ENCODE data around the gene KRTAP20-3. TPM values are rescaled to one million over a fixed set of nuclear protein-coding genes. Genes with fewer than 3 reads are reported as not detected.

KRTAP20-3 gene
- total and polyA plus RNA-seq, 11 donors: not detected

GRCh38 chr21:30689822-30690221 lies 47.2 kb downstream of the KRTAP20-3 start:
- H3K4me1 ChIP-seq: no peaks in the 10 kb centered on the region
- no peak overlapping the region for H3K27ac ChIP-seq
- no peak for TF ChIP-seq POLR2A (IDR thresholded peaks at IDR 0.05)
- no peak for TF ChIP-seq CTCF (IDR thresholded peaks at IDR 0.05)
- H3K36me3 ChIP-seq: no peaks in the 10 kb centered on the region
- 53 to 68% (median 61%) methylated on average over 7 of the region's 7 CpGs for WGBS, 4 donors
- DNase-seq: no peak
- no peaks in the 10 kb centered on the region for H3K27me3 ChIP-seq
- intact Hi-C loops (cut with DNase I): loop anchor here in 1 of 10 donors (5.0 kb wide), 1 partner anchor 138 kb away; no protein-coding TSS in a partner anchor
- no peak for ATAC-seq
- no peak overlapping the region for H3K4me3 ChIP-seq
- peaks cover 0 to 13% (median 2%) of the 10 kb centered on the region in 12 donors for H3K9me3 ChIP-seq

Other genes starting within 250 kb of the KRTAP20-3 start
- not detected for gene KRTAP13-1, start 246.8 kb upstream of the KRTAP20-3 start, total RNA-seq
- not detected for gene KRTAP13-1, start 246.8 kb upstream of the KRTAP20-3 start, polyA plus RNA-seq
- gene KRTAP13-3, start 216.9 kb upstream of the KRTAP20-3 start, total RNA-seq: not detected
- not detected for gene KRTAP13-3, start 216.9 kb upstream of the KRTAP20-3 start, polyA plus RNA-seq
- not detected for gene KRTAP13-4, start 212.6 kb upstream of the KRTAP20-3 start, total RNA-seq
- not detected for gene KRTAP13-4, start 212.6 kb upstream of the KRTAP20-3 start, polyA plus RNA-seq
- not detected for gene KRTAP15-1, start 202.6 kb upstream of the KRTAP20-3 start, total RNA-seq
- gene KRTAP15-1, start 202.6 kb upstream of the KRTAP20-3 start, polyA plus RNA-seq: not detected
- gene KRTAP19-1, start 162.5 kb upstream of the KRTAP20-3 start, total RNA-seq: not detected
- gene KRTAP19-1, start 162.5 kb upstream of the KRTAP20-3 start, polyA plus RNA-seq: not detected
- gene KRTAP19-2, start 155.4 kb upstream of the KRTAP20-3 start, total RNA-seq: not detected
- gene KRTAP19-2, start 155.4 kb upstream of the KRTAP20-3 start, polyA plus RNA-seq: not detected
- not detected for gene KRTAP19-3, start 150.9 kb upstream of the KRTAP20-3 start, total RNA-seq
- not detected for gene KRTAP19-3, start 150.9 kb upstream of the KRTAP20-3 start, polyA plus RNA-seq
- not detected for gene KRTAP19-4, start 145.7 kb upstream of the KRTAP20-3 start, total RNA-seq
- not detected for gene KRTAP19-4, start 145.7 kb upstream of the KRTAP20-3 start, polyA plus RNA-seq
- not detected for gene KRTAP19-5, start 140.7 kb upstream of the KRTAP20-3 start, total RNA-seq
- gene KRTAP19-5, start 140.7 kb upstream of the KRTAP20-3 start, polyA plus RNA-seq: not detected
- not detected for gene KRTAP19-6, start 101.0 kb upstream of the KRTAP20-3 start, total RNA-seq
- gene KRTAP19-6, start 101.0 kb upstream of the KRTAP20-3 start, polyA plus RNA-seq: not detected
- not detected for gene KRTAP19-7, start 81.5 kb upstream of the KRTAP20-3 start, total RNA-seq
- not detected for gene KRTAP19-7, start 81.5 kb upstream of the KRTAP20-3 start, polyA plus RNA-seq
- not detected for gene KRTAP22-2, start 52.5 kb upstream of the KRTAP20-3 start, total RNA-seq
- gene KRTAP22-2, start 52.5 kb upstream of the KRTAP20-3 start, polyA plus RNA-seq: not detected
- gene KRTAP6-3, start 50.4 kb upstream of the KRTAP20-3 start, total RNA-seq: not detected
- gene KRTAP6-3, start 50.4 kb upstream of the KRTAP20-3 start, polyA plus RNA-seq: not detected
- not detected for gene KRTAP6-2, start 44.0 kb upstream of the KRTAP20-3 start, total RNA-seq
- not detected for gene KRTAP6-2, start 44.0 kb upstream of the KRTAP20-3 start, polyA plus RNA-seq
- gene KRTAP22-1, start 41.8 kb upstream of the KRTAP20-3 start, total RNA-seq: not detected
- not detected for gene KRTAP22-1, start 41.8 kb upstream of the KRTAP20-3 start, polyA plus RNA-seq
- not detected for gene KRTAP6-1, start 28.9 kb upstream of the KRTAP20-3 start, total RNA-seq
- gene KRTAP6-1, start 28.9 kb upstream of the KRTAP20-3 start, polyA plus RNA-seq: not detected
- gene KRTAP20-1, start 26.4 kb upstream of the KRTAP20-3 start, total RNA-seq: not detected
- not detected for gene KRTAP20-1, start 26.4 kb upstream of the KRTAP20-3 start, polyA plus RNA-seq
- gene KRTAP20-4, start 22.2 kb upstream of the KRTAP20-3 start, total RNA-seq: not detected
- not detected for gene KRTAP20-4, start 22.2 kb upstream of the KRTAP20-3 start, polyA plus RNA-seq
- not detected for gene KRTAP20-2, start 7.7 kb upstream of the KRTAP20-3 start, total RNA-seq
- gene KRTAP20-2, start 7.7 kb upstream of the KRTAP20-3 start, polyA plus RNA-seq: not detected
- not detected for gene KRTAP21-3, start 75.9 kb downstream of the KRTAP20-3 start, total RNA-seq
- not detected for gene KRTAP21-3, start 75.9 kb downstream of the KRTAP20-3 start, polyA plus RNA-seq
- gene KRTAP21-2, start 104.4 kb downstream of the KRTAP20-3 start, total RNA-seq: not detected
- gene KRTAP21-2, start 104.4 kb downstream of the KRTAP20-3 start, polyA plus RNA-seq: not detected
- gene KRTAP21-1, start 112.6 kb downstream of the KRTAP20-3 start, total RNA-seq: not detected
- not detected for gene KRTAP21-1, start 112.6 kb downstream of the KRTAP20-3 start, polyA plus RNA-seq
- not detected for gene KRTAP8-1, start 170.4 kb downstream of the KRTAP20-3 start, total RNA-seq
- not detected for gene KRTAP8-1, start 170.4 kb downstream of the KRTAP20-3 start, polyA plus RNA-seq
- not detected for gene KRTAP7-1, start 186.9 kb downstream of the KRTAP20-3 start, total RNA-seq
- gene KRTAP7-1, start 186.9 kb downstream of the KRTAP20-3 start, polyA plus RNA-seq: not detected
- gene KRTAP11-1, start 238.7 kb downstream of the KRTAP20-3 start, total RNA-seq: not detected
- gene KRTAP11-1, start 238.7 kb downstream of the KRTAP20-3 start, polyA plus RNA-seq: not detected

Data from heart left ventricle (tissue), 16 donors.